Measurements from ENCODE around the gene PLCG1. TPM values are rescaled to one million over a fixed set of nuclear protein-coding genes. Genes with fewer than 3 reads are reported as not detected.
A peak's percentile ranks its signal among the peaks of the same experiment; 100 is the strongest.

PLCG1 gene
- total RNA-seq, 4 donors from 2014 or later: 30.4 to 84.7 (median 47.8) TPM

DNA sequence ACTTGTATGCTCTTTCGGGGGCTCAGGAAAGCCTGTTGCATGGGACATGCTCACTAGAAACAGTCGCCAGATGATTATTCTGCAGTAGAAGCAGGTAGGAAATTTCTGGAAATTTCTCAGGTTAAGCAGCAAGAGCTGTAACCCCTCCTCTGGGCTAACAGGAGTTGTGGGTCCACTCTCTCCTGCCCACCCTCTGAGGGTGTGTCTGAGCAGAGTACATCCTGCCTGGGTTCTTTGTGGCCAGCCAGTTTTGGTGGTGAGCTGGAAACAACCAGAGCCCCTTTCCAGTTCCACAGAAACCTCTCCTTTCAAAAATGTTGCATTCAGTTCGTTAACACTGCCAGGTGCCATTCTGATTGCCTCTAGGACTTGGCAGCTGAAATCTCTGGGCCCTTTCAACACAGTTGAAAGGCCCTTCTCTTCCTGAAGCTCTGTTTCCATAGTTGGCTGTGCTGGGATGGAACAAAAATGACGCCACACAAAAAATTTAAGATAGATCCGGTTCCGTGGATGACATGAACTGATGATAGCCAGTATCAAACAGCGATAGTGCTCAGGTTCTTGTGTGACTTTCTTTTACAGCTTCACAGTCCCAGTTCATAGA is 38.5 kb downstream of the PLCG1 start:
- H3K36me3 ChIP-seq: peaks cover 5 to 57% (median 15%) of the 10 kb centered on the region in 3 donors
- H3K4me3 ChIP-seq: no peak overlapping the region
- H3K27me3 ChIP-seq: no peaks in the 10 kb centered on the region
- peaks cover 0 to 78% (median 22%) of the 10 kb centered on the region in 3 donors for H3K4me1 ChIP-seq
- DNase-seq: no peak
- no peaks in the 10 kb centered on the region for H3K9me3 ChIP-seq
- intact Hi-C loops (cut with DNase I): loop anchor here (10.0 kb wide), 1 partner anchor 229 kb away; no protein-coding TSS in a partner anchor
- peak overlapping the region; percentile 42 to 84 (median 77) for H3K27ac ChIP-seq
- 78 to 90% methylated on average over 4 of the region's 7 CpGs for WGBS, 2 donors
- TF ChIP-seq POLR2A (IDR thresholded peaks at IDR 0.05): no peak
- TF ChIP-seq, protein P1, sequence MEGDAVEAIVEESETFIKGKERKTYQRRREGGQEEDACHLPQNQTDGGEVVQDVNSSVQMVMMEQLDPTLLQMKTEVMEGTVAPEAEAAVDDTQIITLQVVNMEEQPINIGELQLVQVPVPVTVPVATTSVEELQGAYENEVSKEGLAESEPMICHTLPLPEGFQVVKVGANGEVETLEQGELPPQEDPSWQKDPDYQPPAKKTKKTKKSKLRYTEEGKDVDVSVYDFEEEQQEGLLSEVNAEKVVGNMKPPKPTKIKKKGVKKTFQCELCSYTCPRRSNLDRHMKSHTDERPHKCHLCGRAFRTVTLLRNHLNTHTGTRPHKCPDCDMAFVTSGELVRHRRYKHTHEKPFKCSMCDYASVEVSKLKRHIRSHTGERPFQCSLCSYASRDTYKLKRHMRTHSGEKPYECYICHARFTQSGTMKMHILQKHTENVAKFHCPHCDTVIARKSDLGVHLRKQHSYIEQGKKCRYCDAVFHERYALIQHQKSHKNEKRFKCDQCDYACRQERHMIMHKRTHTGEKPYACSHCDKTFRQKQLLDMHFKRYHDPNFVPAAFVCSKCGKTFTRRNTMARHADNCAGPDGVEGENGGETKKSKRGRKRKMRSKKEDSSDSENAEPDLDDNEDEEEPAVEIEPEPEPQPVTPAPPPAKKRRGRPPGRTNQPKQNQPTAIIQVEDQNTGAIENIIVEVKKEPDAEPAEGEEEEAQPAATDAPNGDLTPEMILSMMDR (IDR thresholded peaks at IDR 0.05): no peak

DNA sequence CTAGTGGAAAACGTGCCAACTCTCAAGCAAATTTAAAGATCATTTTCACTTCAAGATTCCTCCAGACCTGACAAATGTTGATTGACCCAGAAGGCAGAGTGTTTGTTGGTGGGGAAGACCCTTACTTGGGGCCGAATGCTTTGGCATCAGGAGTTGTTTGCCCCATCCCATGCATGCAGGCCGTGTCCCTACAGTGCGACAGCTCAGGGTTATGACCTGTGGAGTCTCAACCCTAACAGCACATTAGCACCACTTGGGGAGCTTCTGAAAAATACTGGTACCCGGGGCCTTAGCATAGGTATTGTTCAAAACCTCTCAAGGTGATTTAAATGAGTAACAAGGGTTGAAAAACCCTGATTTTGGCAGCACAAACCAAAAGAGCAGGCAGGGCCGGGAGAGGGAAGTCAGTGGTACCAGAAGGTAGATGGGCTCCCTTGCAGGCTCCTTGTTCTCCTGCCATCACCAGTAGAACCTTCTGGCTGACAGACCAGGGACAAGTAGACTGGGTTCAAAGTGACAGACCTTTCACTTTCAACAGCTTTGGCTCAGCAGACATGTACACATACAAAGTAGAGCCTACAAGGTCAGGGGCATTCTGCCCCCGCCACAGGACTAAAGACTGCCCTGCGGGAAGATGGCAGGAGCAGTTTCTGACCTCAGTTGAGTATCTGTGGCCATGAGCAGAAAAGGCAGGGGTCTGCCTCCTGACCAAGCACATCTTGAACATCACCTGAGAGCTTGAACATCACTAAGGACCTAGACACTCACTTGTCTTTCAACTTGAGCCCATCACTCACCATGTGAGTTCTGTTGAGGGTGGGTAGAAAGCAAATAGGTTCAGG is 39.6 kb downstream of the PLCG1 start:
- TF ChIP-seq, protein P1 (IDR thresholded peaks at IDR 0.05): no peak
- no peak for TF ChIP-seq POLR2A (IDR thresholded peaks at IDR 0.05)
- intact Hi-C loops (cut with DNase I): loop anchor here (10.0 kb wide), 1 partner anchor 228 kb away; no protein-coding TSS in a partner anchor
- WGBS, 2 donors: 73 to 78% methylated on average over 6 to 7 of the region's 8 CpGs
- peaks cover 5 to 52% (median 15%) of the 10 kb centered on the region in 3 donors for H3K36me3 ChIP-seq
- H3K9me3 ChIP-seq: no peaks in the 10 kb centered on the region
- no peaks in the 10 kb centered on the region for H3K27me3 ChIP-seq
- peaks cover 0 to 74% (median 17%) of the 10 kb centered on the region in 3 donors for H3K4me1 ChIP-seq
- H3K27ac ChIP-seq: peak overlapping the region; percentile 36 to 84 (median 77)
- H3K4me3 ChIP-seq: no peak overlapping the region
- no peak for DNase-seq

DNA sequence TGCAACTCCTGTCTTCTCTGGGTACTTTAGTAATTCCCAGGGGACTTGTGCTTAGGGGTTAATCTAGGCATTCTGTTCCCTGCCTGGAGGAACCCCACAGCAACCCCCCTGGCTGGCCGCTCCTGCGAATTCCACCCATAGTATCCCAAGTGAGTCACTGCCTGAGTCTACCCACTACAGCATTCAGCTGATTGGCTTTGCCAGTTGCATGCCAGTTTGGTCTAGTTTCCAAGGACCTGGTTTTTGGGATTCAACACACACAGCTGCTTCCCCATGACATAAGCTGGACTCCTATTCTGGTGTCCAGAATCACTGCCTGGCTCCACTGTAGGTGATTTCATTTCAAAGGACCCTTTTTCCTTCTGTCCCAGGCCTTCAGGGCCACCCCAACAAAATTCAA is 40.3 kb downstream of the PLCG1 start:
- Histone ChIP-seq H3K4me1 (peaks cover 0 to 67% (median 10%) of the 10 kb centered on the region in 3 donors), H3K9me3 (no peaks in the 10 kb centered on the region), H3K27me3 (no peaks in the 10 kb centered on the region), H3K4me3 (no peak overlapping the region), H3K36me3 (peaks cover 5 to 52% (median 20%) of the 10 kb centered on the region in 3 donors), H3K27ac (peak overlapping the region; percentile 36 to 84 (median 77))
- 0% methylated on average over 2 of the region's 2 CpGs; no CpG with 5 or more reads in 1 of the 2 donors for WGBS, 2 donors
- TF ChIP-seq, protein P1 (IDR thresholded peaks at IDR 0.05): no peak
- no peak for TF ChIP-seq POLR2A (IDR thresholded peaks at IDR 0.05)
- intact Hi-C loops (cut with DNase I): loop anchor here (10.0 kb wide), 1 partner anchor 227 kb away; no protein-coding TSS in a partner anchor
- DNase-seq: no peak

DNA sequence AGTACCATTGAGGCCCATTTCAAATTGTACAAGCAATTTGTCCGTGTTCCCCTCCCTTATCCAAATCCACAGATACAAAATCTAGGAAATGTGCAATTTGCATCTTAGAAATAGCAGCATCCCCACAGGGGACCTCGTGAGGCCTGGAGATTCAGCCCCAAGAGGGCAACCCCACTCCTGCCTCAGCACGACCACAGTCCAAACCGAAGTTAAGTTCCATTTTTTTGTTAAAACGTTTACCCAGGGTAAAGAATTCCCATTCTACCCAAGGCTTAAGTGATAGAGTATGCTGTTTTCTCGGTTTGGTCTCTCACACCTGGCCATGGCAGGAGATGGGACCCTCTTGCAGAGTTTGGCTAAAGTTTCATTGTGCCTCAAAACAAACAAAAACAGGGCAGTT is 41.2 kb downstream of the PLCG1 start:
- TF ChIP-seq POLR2A (IDR thresholded peaks at IDR 0.05): no peak
- TF ChIP-seq, protein P1 (IDR thresholded peaks at IDR 0.05): no peak
- no peaks in the 10 kb centered on the region for H3K9me3 ChIP-seq
- DNase-seq: no peak
- H3K27ac ChIP-seq: peak overlapping the region; percentile 36 to 84 (median 77)
- H3K27me3 ChIP-seq: no peaks in the 10 kb centered on the region
- no peak overlapping the region for H3K4me3 ChIP-seq
- H3K4me1 ChIP-seq: peaks cover 0 to 58% (median 8%) of the 10 kb centered on the region in 3 donors
- intact Hi-C loops (cut with DNase I): loop anchor here (10.0 kb wide), 1 partner anchor 226 kb away; no protein-coding TSS in a partner anchor
- peaks cover 5 to 55% (median 18%) of the 10 kb centered on the region in 3 donors for H3K36me3 ChIP-seq
- 71 to 87% methylated on average over 6 of the region's 6 CpGs for WGBS, 2 donors
